ENCODE results near the gene PITPNM2.

The PITPNM2 gene

GRCh38 chr12:123143736-123144461 lies 7.0 kb downstream of the PITPNM2 start:
- no peak for DNase-seq (ENCODE audit: low read depth)

GRCh38 chr12:123142921-123143735 lies 7.8 kb downstream of the PITPNM2 start:
- peak; percentile 49 for DNase-seq (ENCODE audit: low read depth)

- no peak for DNase-seq (ENCODE audit: low read depth)
Observed at GRCh38 chr12:123142518-123142840, 8.4 kb downstream of the PITPNM2 start.

GRCh38 chr12:123141615-123142517 lies 9.0 kb downstream of the PITPNM2 start:
- peak; percentile 88 for DNase-seq (ENCODE audit: low read depth)

- no peak for DNase-seq (ENCODE audit: low read depth)
Observed at GRCh38 chr12:123140676-123141614, 9.9 kb downstream of the PITPNM2 start.

- peak; percentile 51 for DNase-seq (ENCODE audit: low read depth)
Observed at GRCh38 chr12:123139926-123140675, 10.8 kb downstream of the PITPNM2 start.

GRCh38 chr12:123135688-123136087 lies 15.2 kb downstream of the PITPNM2 start:
- no peak for DNase-seq (ENCODE audit: low read depth)

- no peak for DNase-seq (ENCODE audit: low read depth)
Observed at GRCh38 chr12:123134826-123135225, 16.1 kb downstream of the PITPNM2 start.

- DNase-seq (ENCODE audit: low read depth), result no peak
Observed at GRCh38 chr12:123134271-123134671, 16.6 kb downstream of the PITPNM2 start.

- DNase-seq (ENCODE audit: low read depth), result no peak
Observed at GRCh38 chr12:123133701-123134100, 17.2 kb downstream of the PITPNM2 start.

GRCh38 chr12:123132951-123133619 lies 17.8 kb downstream of the PITPNM2 start:
- DNase-seq (ENCODE audit: low read depth), result no peak

GRCh38 chr12:123131879-123132402 lies 18.9 kb downstream of the PITPNM2 start:
- no peak for DNase-seq (ENCODE audit: low read depth)

GRCh38 chr12:123131291-123131832 lies 19.5 kb downstream of the PITPNM2 start:
- no peak for DNase-seq (ENCODE audit: low read depth)

GRCh38 chr12:123129621-123130020 lies 21.3 kb downstream of the PITPNM2 start:
- no peak for DNase-seq (ENCODE audit: low read depth)

- DNase-seq (ENCODE audit: low read depth), result no peak
Observed at GRCh38 chr12:123127182-123127495, 23.8 kb downstream of the PITPNM2 start.

- peak; percentile 97 for DNase-seq (ENCODE audit: low read depth)
Observed at GRCh38 chr12:123126294-123127181, 24.4 kb downstream of the PITPNM2 start.

GRCh38 chr12:123122626-123123025 lies 28.3 kb downstream of the PITPNM2 start:
- DNase-seq (ENCODE audit: low read depth), result no peak

- no peak for DNase-seq (ENCODE audit: low read depth)
Observed at GRCh38 chr12:123121670-123122069, 29.2 kb downstream of the PITPNM2 start.
